ENCODE measurements around the gene GPC3.

DNA sequence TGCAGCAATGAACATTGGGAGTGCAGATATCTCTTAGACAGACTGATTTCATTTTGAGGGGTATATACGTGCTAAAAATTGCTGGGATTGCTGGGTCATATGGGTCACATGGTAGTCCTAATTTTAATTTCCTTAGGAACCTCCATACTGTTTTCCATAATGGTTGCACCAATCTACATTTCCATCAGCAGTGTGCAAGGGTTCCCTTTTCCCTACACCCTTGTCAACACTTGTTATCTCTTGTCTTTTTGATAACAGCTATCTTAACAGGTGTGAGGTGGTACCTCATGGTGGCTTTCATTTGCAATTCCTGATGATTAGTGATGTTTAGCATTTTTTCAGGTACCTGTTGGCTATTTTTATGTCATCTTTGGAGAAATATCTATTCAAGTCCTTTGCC, 57.0 kb downstream of the GPC3 start:
- TF ChIP-seq POLR2A (IDR thresholded peaks at IDR 0.05) = no peak
- TF ChIP-seq, protein P1, sequence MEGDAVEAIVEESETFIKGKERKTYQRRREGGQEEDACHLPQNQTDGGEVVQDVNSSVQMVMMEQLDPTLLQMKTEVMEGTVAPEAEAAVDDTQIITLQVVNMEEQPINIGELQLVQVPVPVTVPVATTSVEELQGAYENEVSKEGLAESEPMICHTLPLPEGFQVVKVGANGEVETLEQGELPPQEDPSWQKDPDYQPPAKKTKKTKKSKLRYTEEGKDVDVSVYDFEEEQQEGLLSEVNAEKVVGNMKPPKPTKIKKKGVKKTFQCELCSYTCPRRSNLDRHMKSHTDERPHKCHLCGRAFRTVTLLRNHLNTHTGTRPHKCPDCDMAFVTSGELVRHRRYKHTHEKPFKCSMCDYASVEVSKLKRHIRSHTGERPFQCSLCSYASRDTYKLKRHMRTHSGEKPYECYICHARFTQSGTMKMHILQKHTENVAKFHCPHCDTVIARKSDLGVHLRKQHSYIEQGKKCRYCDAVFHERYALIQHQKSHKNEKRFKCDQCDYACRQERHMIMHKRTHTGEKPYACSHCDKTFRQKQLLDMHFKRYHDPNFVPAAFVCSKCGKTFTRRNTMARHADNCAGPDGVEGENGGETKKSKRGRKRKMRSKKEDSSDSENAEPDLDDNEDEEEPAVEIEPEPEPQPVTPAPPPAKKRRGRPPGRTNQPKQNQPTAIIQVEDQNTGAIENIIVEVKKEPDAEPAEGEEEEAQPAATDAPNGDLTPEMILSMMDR (IDR thresholded peaks at IDR 0.05 in 4 of 5, conservative IDR thresholded peaks at IDR 0.05 in 1 of 5) = no peak
